OCI-LY7 (cell line): ENCODE results near the gene SGTA. TPM values are rescaled to one million over a fixed set of nuclear protein-coding genes. Genes with fewer than 3 reads are reported as not detected.

Experiments used
- BruUV-seq: library from RNA; stranded (reverse); fragments of 400-500 nt; replicated peaks from 2 replicates; lab custom pipeline; 2021; lab: Mats Ljungman, UMichigan
- CTCF ChIA-PET: fragments of 300-600 bp; sonication (Branson Sonifier 250); formaldehyde crosslinking; loops from one replicate; lab custom pipeline; 2022; ENCODE audit warnings: antibody characterized with exemption; ENCODE audit not compliant: unreplicated experiment; lab: Charles Lee
- POLR2A ChIA-PET: fragments of 300-600 bp; sonication (Branson Sonifier 250); formaldehyde crosslinking; loops from one replicate; lab custom pipeline; 2022; ENCODE audit warnings: antibody characterized with exemption; lab: Charles Lee
- DNase-seq: peaks from one replicate; pipeline ENCODE4 v3.0.0-alpha.2; 2015; ENCODE audit warnings: low spot score
- H2AFZ ChIP-seq: fragments of 200-600 bp; sonication (generic), shearing (Covaris generic); 2 replicates; pipeline ENCODE4 v1.6.1; 2014; ENCODE audit warnings: mild to moderate bottlenecking, antibody characterized with exemption, low read length, moderate library complexity
- H3K27ac ChIP-seq: fragments of 200-600 bp; sonication (generic); 2 replicates; pipeline ENCODE4 v1.5.1; 2014; ENCODE audit warnings: mixed run types, low read depth, mild to moderate bottlenecking, moderate library complexity, low read length, inconsistent platforms; ENCODE audit not compliant: poor library complexity, severe bottlenecking
- H3K36me3 ChIP-seq: fragments of 200-600 bp; sonication (generic); 2 replicates; pipeline ENCODE4 v1.6.1; 2014; ENCODE audit warnings: mild to moderate bottlenecking, antibody characterized with exemption, low read length, moderate library complexity, mixed read lengths; ENCODE audit not compliant: insufficient read depth
- H3K4me1 ChIP-seq: fragments of 200-600 bp; sonication (generic); 2 replicates; pipeline ENCODE4 v1.5.1; 2014; ENCODE audit warnings: mild to moderate bottlenecking, low read length; ENCODE audit not compliant: insufficient read depth, poor library complexity, severe bottlenecking
- H3K4me2 ChIP-seq: fragments of 200-600 bp; sonication (generic); 2 replicates; pipeline ENCODE4 v1.6.1; 2014; ENCODE audit warnings: mild to moderate bottlenecking, low read length
- H3K4me3 ChIP-seq: fragments of 200-600 bp; sonication (generic); 2 replicates; pipeline ENCODE4 v1.5.1; 2014; ENCODE audit warnings: mild to moderate bottlenecking, low read depth, low read length; ENCODE audit not compliant: poor library complexity, severe bottlenecking
- H3K79me2 ChIP-seq: fragments of 200-600 bp; sonication (generic); 2 replicates; pipeline ENCODE4 v1.6.1; 2016; ENCODE audit warnings: low read depth, mild to moderate bottlenecking, low read length, moderate library complexity, mixed read lengths; ENCODE audit not compliant: insufficient read depth
- H3K9me2 ChIP-seq: fragments of 200-600 bp; sonication (generic); 2 replicates; pipeline ENCODE4 v1.6.1; 2016; ENCODE audit warnings: mild to moderate bottlenecking, low read length, mixed read lengths; ENCODE audit not compliant: insufficient read depth
- H3K9me3 ChIP-seq: fragments of 200-600 bp; sonication (generic); 2 replicates; pipeline ENCODE4 v1.6.1; 2014; ENCODE audit warnings: mild to moderate bottlenecking, mixed run types, low read length, mixed read lengths
- H4K20me1 ChIP-seq: fragments of 200-600 bp; sonication (generic); 2 replicates; pipeline ENCODE4 v1.6.1; 2014; ENCODE audit warnings: mild to moderate bottlenecking, antibody characterized with exemption, low read length, moderate library complexity, mixed read lengths; ENCODE audit not compliant: insufficient read depth
- EZH2phosphoT487 ChIP-seq: fragments of 200-600 bp; sonication (generic); IDR thresholded peaks from 2 replicates; pipeline ENCODE4 v1.6.1; 2018; ENCODE audit warnings: low read depth, borderline replicate concordance, mild to moderate bottlenecking, mixed run types, antibody characterized with exemption, low read length, moderate library complexity, mixed read lengths
- intact Hi-C: fragments of 100-400 bp; cut with micrococcal nuclease; formaldehyde crosslinking; loops from one replicate; pipeline ENCODE4 v1.10.0; 2022; ENCODE audit not compliant: unreplicated experiment
- total RNA-seq, 2 experiments: library from RNA; depleted of rRNA in 1 of 2; stranded (reverse); fragments of >200 nt in 1 of 2; shearing (Covaris generic) in 1 of 2; gene quantifications; 2 replicates each; pipeline ENCODE4 v1.2.3, GENCODE V29; 2014 to 2022
- TF ChIP-seq, protein P1 (sequence below): fragments of 200-600 bp; sonication (generic); conservative IDR thresholded peaks from 2 replicates; pipeline ENCODE4 v1.5.1; 2014; ENCODE audit warnings: mild to moderate bottlenecking, antibody characterized with exemption, low read length, moderate library complexity, mixed read lengths

The SGTA gene
- total RNA-seq, 2 experiments from 2014 or later: 68.2 to 82.4 TPM

- H3K4me3 ChIP-seq: no peak overlapping the region
- H3K9me2 ChIP-seq: no peaks in the 10 kb centered on the region
- no peaks in the 10 kb centered on the region for H3K9me3 ChIP-seq
- POLR2A ChIA-PET: no interaction called here
- intact Hi-C loops: no loop called here
- DNase-seq: no peak
- BruUV-seq: no TSS peak
- H3K27ac ChIP-seq: no peak overlapping the region
- H4K20me1 ChIP-seq: no peaks in the 10 kb centered on the region
- no peaks in the 10 kb centered on the region for H3K79me2 ChIP-seq
- no peaks in the 10 kb centered on the region for H3K4me1 ChIP-seq
- H3K36me3 ChIP-seq: peaks cover 89% of the 10 kb centered on the region
- H2AFZ ChIP-seq: no peak overlapping the region
- no peak overlapping the region for H3K4me2 ChIP-seq
- CTCF ChIA-PET: no interaction called here
- TF ChIP-seq, protein P1, sequence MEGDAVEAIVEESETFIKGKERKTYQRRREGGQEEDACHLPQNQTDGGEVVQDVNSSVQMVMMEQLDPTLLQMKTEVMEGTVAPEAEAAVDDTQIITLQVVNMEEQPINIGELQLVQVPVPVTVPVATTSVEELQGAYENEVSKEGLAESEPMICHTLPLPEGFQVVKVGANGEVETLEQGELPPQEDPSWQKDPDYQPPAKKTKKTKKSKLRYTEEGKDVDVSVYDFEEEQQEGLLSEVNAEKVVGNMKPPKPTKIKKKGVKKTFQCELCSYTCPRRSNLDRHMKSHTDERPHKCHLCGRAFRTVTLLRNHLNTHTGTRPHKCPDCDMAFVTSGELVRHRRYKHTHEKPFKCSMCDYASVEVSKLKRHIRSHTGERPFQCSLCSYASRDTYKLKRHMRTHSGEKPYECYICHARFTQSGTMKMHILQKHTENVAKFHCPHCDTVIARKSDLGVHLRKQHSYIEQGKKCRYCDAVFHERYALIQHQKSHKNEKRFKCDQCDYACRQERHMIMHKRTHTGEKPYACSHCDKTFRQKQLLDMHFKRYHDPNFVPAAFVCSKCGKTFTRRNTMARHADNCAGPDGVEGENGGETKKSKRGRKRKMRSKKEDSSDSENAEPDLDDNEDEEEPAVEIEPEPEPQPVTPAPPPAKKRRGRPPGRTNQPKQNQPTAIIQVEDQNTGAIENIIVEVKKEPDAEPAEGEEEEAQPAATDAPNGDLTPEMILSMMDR: no peak
- TF ChIP-seq EZH2phosphoT487: no peak
Measured at GRCh38 chr19:2762783-2763496, 20.1 kb downstream of the SGTA start.

- TF ChIP-seq EZH2phosphoT487: no peak
- TF ChIP-seq, protein P1: no peak
- intact Hi-C loops: no loop called here
Measured at GRCh38 chr19:2761876-2762782, 20.9 kb downstream of the SGTA start.

More at GRCh38 chr19:2761876-2762782, 20.9 kb downstream of the SGTA start:
- ChIA-PET CTCF (no interaction called here), POLR2A (interaction anchor here (0.6 kb wide), 1 partner anchor 111 kb away, joined by 4 read pairs; no protein-coding TSS in a partner anchor)
- no peak overlapping the region for H2AFZ ChIP-seq
- no peak overlapping the region for H3K4me3 ChIP-seq
- H3K4me1 ChIP-seq: no peaks in the 10 kb centered on the region
- H4K20me1 ChIP-seq: no peaks in the 10 kb centered on the region
- DNase-seq: no peak
- H3K79me2 ChIP-seq: no peaks in the 10 kb centered on the region
- H3K36me3 ChIP-seq: peaks cover 90% of the 10 kb centered on the region
- no peaks in the 10 kb centered on the region for H3K9me3 ChIP-seq
- H3K4me2 ChIP-seq: no peak overlapping the region
- H3K9me2 ChIP-seq: no peaks in the 10 kb centered on the region
- no peak overlapping the region for H3K27ac ChIP-seq
- no TSS peak for BruUV-seq
